CD4-positive, alpha-beta memory T cell (primary cell): ENCODE data around the gene IL6ST. TPM values are rescaled to one million over a fixed set of nuclear protein-coding genes. Genes with fewer than 3 reads are reported as not detected.

Experiments
- CTCF ChIA-PET: fragments of 350-600 bp; sonication (Branson Sonifier 250); formaldehyde crosslinking; loops from one replicate; lab custom pipeline; 2021; ENCODE audit warnings: inconsistent platforms; ENCODE audit not compliant: partially characterized antibody; lab: Charles Lee
- POLR2A ChIA-PET: fragments of 350-600 bp; sonication (Branson Sonifier 250); formaldehyde crosslinking; loops from one replicate; lab custom pipeline; 2021; ENCODE audit not compliant: partially characterized antibody; lab: Charles Lee
- DNase-seq, 5 donors: peaks; one replicate each; pipeline versions ENCODE4 v3.0.0 to v3.0.0-alpha.2; 2020 to 2022; ENCODE audit warnings: mixed read lengths in 1 of 5
- H3K27ac ChIP-seq: one replicate; pipeline ENCODE4 v1.7.0; 2013; ENCODE audit warnings: low read depth, low read length
- H3K27me3 ChIP-seq: 2 replicates; pipeline ENCODE4 v1.7.0; 2013; ENCODE audit warnings: mild to moderate bottlenecking, low read length, moderate library complexity; ENCODE audit not compliant: insufficient read depth
- H3K36me3 ChIP-seq: 2 replicates; pipeline ENCODE4 v1.7.0; 2013; ENCODE audit warnings: mild to moderate bottlenecking, low read length, moderate library complexity; ENCODE audit not compliant: insufficient read depth
- H3K4me1 ChIP-seq: 2 replicates; pipeline ENCODE4 v1.7.0; 2013; ENCODE audit warnings: mild to moderate bottlenecking, low read length, moderate library complexity; ENCODE audit not compliant: insufficient read depth
- H3K4me3 ChIP-seq, 2 donors: one replicate each; pipeline ENCODE4 v1.7.0; 2013; ENCODE audit warnings: low read length in 2 of 2, mild to moderate bottlenecking in 1 of 2
- H3K9me3 ChIP-seq, 2 donors: one replicate each; pipeline ENCODE4 v1.7.0; 2013; ENCODE audit warnings: low read length in 2 of 2, control low read depth in 1 of 2; ENCODE audit not compliant: control insufficient read depth in 1 of 2
- H3K27ac Mint-ChIP-seq, 7 donors: one replicate each; pipeline ENCODE4 v1.8.0; 2020 to 2021; ENCODE audit warnings: mixed read lengths in 7 of 7, mild to moderate bottlenecking in 6 of 7, inconsistent platforms in 3 of 7, moderate library complexity in 3 of 7
- H3K27me3 Mint-ChIP-seq, 2 donors: one replicate each; pipeline ENCODE4 v1.8.0; 2020 to 2021; ENCODE audit warnings: mixed read lengths in 2 of 2
- H3K36me3 Mint-ChIP-seq, 2 donors: one replicate each; pipeline ENCODE4 v1.8.0; 2020 to 2021; ENCODE audit warnings: mixed read lengths in 2 of 2, inconsistent platforms in 1 of 2, mild to moderate bottlenecking in 1 of 2
- H3K4me1 Mint-ChIP-seq, 4 donors: one replicate each; pipeline ENCODE4 v1.8.0; 2020 to 2021; ENCODE audit warnings: mixed read lengths in 4 of 4, mild to moderate bottlenecking in 1 of 4
- H3K4me3 Mint-ChIP-seq, 8 donors: one replicate each; pipeline ENCODE4 v1.8.0; 2020 to 2021; ENCODE audit warnings: mixed read lengths in 8 of 8, mild to moderate bottlenecking in 7 of 8, moderate library complexity in 6 of 8, inconsistent platforms in 3 of 8
- H3K9me3 Mint-ChIP-seq, 8 donors: one replicate each; pipeline ENCODE4 v1.8.0; 2020 to 2021; ENCODE audit warnings: mixed read lengths in 8 of 8, mild to moderate bottlenecking in 5 of 8, inconsistent platforms in 3 of 8, moderate library complexity in 1 of 8
- intact Hi-C: fragments of 100-400 bp; cut with micrococcal nuclease; formaldehyde crosslinking; loops from one replicate; pipeline ENCODE4 v1.15.1; 2023
- polyA plus RNA-seq, 2 donors: library from polyadenylated mRNA; unstranded; fragments of 300-500 nt; fragmentation: Illumina TruSeq; gene quantifications; one replicate each; pipeline ENCODE4 v1.2.3, GENCODE V29; 2021
- total RNA-seq, 2 experiments: library from RNA; stranded (reverse); gene quantifications; one replicate each; pipeline ENCODE4 v1.2.3, GENCODE V29; 2021

The IL6ST gene
- total and polyA plus RNA-seq, 4 experiments from 2014 or later: 26.3 to 180 (median 110) TPM

DNA sequence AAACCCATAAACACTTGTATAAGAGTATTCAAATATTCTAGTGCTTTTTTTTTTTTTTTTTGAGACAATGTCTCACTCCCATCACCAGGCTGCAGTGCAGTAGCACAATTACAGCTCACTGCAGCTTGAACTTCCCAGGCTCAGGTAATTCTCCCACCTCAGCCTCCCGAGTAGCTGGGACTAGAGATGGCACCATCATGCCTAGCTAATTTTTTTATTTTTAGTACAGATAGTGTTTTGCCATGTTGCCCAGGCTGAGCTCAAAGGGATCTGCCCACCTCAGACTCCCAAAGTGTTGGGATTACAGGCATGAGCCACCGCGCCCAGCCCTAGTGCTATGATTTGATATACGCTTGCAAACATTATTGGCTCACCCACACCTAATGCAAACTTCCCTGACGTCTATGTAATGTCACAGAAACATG lies 11.8 kb downstream of the IL6ST start:
- Mint-ChIP-seq H3K4me1 (peaks cover 53 to 86% (median 69%) of the 10 kb centered on the region in 4 donors), H3K4me3 (peak overlapping the region; percentile 44 to 81 (median 64)), H3K36me3 (peaks cover 23 to 46% of the 10 kb centered on the region in 2 donors), H3K27me3 (no peaks in the 10 kb centered on the region), H3K9me3 (peaks cover 0 to 2% (median 0%) of the 10 kb centered on the region in 8 donors), H3K27ac (peak overlapping the region in 6 of 7 donors; percentile 19 to 86 (median 74))
- no peaks in the 10 kb centered on the region for H3K27me3 ChIP-seq
- CTCF ChIA-PET: interaction anchor here (0.7 to 13.0 kb wide), 23 partner anchors 9 to 856 kb away, joined by 3 to 194 read pairs (median 4); partner anchors contain the start of gene IL6ST
- POLR2A ChIA-PET: interaction anchor here (0.6 to 1.5 kb wide), 8 partner anchors 9 to 220 kb away, joined by 3 to 13 read pairs (median 4); partner anchors contain the start of gene IL6ST
- H3K27ac ChIP-seq: no peak overlapping the region
- peaks cover 15% of the 10 kb centered on the region for H3K36me3 ChIP-seq
- peaks cover 90% of the 10 kb centered on the region for H3K4me1 ChIP-seq
- H3K4me3 ChIP-seq: no peak overlapping the region
- intact Hi-C loops: loop anchor here (1.0 to 2.0 kb wide), 4 partner anchors 11 to 286 kb away; partner anchors contain the start of gene IL6ST
- no peaks in the 10 kb centered on the region for H3K9me3 ChIP-seq
- DNase-seq: peak in 4 of 5 donors; percentile 22 to 34 (median 28)

DNA sequence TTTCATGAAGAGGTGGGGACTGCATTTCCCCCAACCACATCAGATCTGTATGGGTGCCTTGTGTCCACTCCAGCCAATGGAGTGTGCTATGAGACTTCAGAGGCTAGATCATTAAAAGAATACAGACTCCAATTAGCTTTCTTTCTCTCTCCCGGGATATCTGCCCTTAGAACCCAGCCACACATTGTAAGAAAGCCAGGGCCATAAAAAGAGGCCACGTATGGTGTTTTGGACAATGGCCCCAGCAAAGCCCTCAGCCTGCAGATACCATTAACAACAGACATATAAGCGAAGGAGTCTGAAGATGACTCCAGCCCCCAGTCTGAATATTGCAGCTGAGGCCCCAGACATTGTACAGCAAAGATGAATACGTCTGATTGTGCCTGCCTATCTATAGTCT lies 21.5 kb downstream of the IL6ST start:
- Mint-ChIP-seq H3K27ac (peak overlapping the region in 2 of 7 donors; percentile 54 to 77), H3K36me3 (peaks cover 33 to 64% of the 10 kb centered on the region in 2 donors), H3K4me1 (peaks cover 38 to 61% (median 49%) of the 10 kb centered on the region in 4 donors), H3K9me3 (no peaks in the 10 kb centered on the region), H3K4me3 (no peak overlapping the region), H3K27me3 (no peaks in the 10 kb centered on the region)
- H3K4me1 ChIP-seq: peaks cover 59% of the 10 kb centered on the region
- DNase-seq: no peak
- CTCF ChIA-PET: interaction anchor here (1.4 kb wide), 1 partner anchor 36 kb away, joined by 3 read pairs; no protein-coding TSS in a partner anchor
- peaks cover 22% of the 10 kb centered on the region for H3K36me3 ChIP-seq
- intact Hi-C loops: loop anchor here (10.0 kb wide), 1 partner anchor 862 kb away; no protein-coding TSS in a partner anchor
- no peak overlapping the region for H3K27ac ChIP-seq
- H3K9me3 ChIP-seq: no peaks in the 10 kb centered on the region
- H3K4me3 ChIP-seq: no peak overlapping the region
- no peaks in the 10 kb centered on the region for H3K27me3 ChIP-seq
- POLR2A ChIA-PET: no interaction called here

DNA sequence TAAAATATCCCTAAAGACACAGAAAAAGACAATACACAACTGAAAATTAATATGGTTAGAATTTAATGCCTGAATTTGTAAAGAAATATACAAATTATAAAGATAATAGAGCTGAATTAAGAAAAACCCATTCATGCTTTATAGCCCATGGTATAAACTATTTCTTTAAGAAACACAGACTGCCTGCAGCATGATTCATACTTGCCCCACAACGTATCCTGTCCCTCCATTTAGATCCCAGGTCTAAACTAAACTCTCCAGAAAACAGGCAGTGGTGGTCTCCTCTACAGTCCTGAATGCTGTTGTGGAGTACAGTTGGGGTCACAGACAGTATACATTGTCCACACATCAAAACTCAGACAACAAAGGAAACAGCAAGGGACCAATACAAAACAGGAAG lies 24.8 kb downstream of the IL6ST start:
- peaks cover 14% of the 10 kb centered on the region for H3K36me3 ChIP-seq

DNA sequence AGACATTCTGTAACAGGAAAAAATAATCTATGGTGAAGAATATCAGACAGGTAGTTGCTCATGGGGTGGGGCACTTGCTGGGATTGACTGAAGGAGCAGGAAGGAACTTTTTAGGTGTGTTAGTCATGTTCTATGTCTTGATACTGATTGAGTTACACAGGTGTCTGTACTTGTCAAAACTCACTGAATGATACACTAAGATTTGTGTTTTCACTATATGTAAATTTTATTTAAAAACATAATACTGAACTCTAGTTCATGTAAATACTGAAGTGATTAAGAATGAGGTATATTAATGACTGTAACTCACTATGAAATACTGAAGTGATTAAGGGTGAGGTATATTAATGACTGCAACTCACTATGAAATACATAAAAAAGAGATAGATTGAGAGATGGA lies 28.5 kb downstream of the IL6ST start:
- Histone ChIP-seq H3K27me3 (no peaks in the 10 kb centered on the region), H3K9me3 (no peaks in the 10 kb centered on the region), H3K36me3 (peaks cover 25% of the 10 kb centered on the region), H3K27ac (no peak overlapping the region), H3K4me3 (no peak overlapping the region), H3K4me1 (peaks cover 18% of the 10 kb centered on the region)
- ChIA-PET CTCF (interaction anchor here (1.0 to 1.3 kb wide), 2 partner anchors 11 to 30 kb away, joined by 3 read pairs; no protein-coding TSS in a partner anchor), POLR2A (no interaction called here)
- H3K4me3 Mint-ChIP-seq: no peak overlapping the region
- intact Hi-C loops: no loop called here
- H3K4me1 Mint-ChIP-seq: peaks cover 18 to 37% (median 23%) of the 10 kb centered on the region in 4 donors
- no peaks in the 10 kb centered on the region for H3K9me3 Mint-ChIP-seq
- no peaks in the 10 kb centered on the region for H3K27me3 Mint-ChIP-seq
- H3K36me3 Mint-ChIP-seq: peaks cover 36 to 55% of the 10 kb centered on the region in 2 donors
- no peak for DNase-seq
- H3K27ac Mint-ChIP-seq: peak overlapping the region in 3 of 7 donors; percentile 14 to 48 (median 24)

More for the DNA sequence above, 24.8 kb downstream of the IL6ST start:
- CTCF ChIA-PET: interaction anchor here (1.1 to 1.6 kb wide), 2 partner anchors 8 to 231 kb away, joined by 4 to 6 read pairs; no protein-coding TSS in a partner anchor
- no peaks in the 10 kb centered on the region for H3K27me3 ChIP-seq
- peaks cover 30 to 57% (median 36%) of the 10 kb centered on the region in 4 donors for H3K4me1 Mint-ChIP-seq
- H3K36me3 Mint-ChIP-seq: peaks cover 35 to 57% of the 10 kb centered on the region in 2 donors
- intact Hi-C loops: loop anchor here (2.0 to 10.0 kb wide), 2 partner anchors 15 to 865 kb away; no protein-coding TSS in a partner anchor
- no peak overlapping the region for H3K27ac ChIP-seq
- H3K9me3 Mint-ChIP-seq: no peaks in the 10 kb centered on the region
- DNase-seq: no peak
- H3K27ac Mint-ChIP-seq: peak overlapping the region in 5 of 7 donors; percentile 5 to 90 (median 37)
- no peaks in the 10 kb centered on the region for H3K9me3 ChIP-seq
- H3K4me1 ChIP-seq: peaks cover 35% of the 10 kb centered on the region
- H3K4me3 Mint-ChIP-seq: peak overlapping the region in 4 of 8 donors; percentile 8 to 62 (median 24)
- no peaks in the 10 kb centered on the region for H3K27me3 Mint-ChIP-seq
- no peak overlapping the region for H3K4me3 ChIP-seq
- POLR2A ChIA-PET: interaction anchor here (0.6 to 1.6 kb wide), 2 partner anchors 8 to 19 kb away, joined by 3 to 5 read pairs; no protein-coding TSS in a partner anchor

GRCh38 chr5:55965525-55965924 lies 29.2 kb downstream of the IL6ST start:
- Mint-ChIP-seq H3K27me3 (no peaks in the 10 kb centered on the region), H3K9me3 (no peaks in the 10 kb centered on the region), H3K27ac (peak overlapping the region in 1 of 7 donors; percentile 31), H3K36me3 (peaks cover 42 to 57% of the 10 kb centered on the region in 2 donors), H3K4me1 (peaks cover 12 to 31% (median 17%) of the 10 kb centered on the region in 4 donors), H3K4me3 (no peak overlapping the region)
- peaks cover 10% of the 10 kb centered on the region for H3K4me1 ChIP-seq
- POLR2A ChIA-PET: no interaction called here
- peaks cover 33% of the 10 kb centered on the region for H3K36me3 ChIP-seq
- no peak overlapping the region for H3K27ac ChIP-seq
- DNase-seq: no peak
- H3K9me3 ChIP-seq: no peaks in the 10 kb centered on the region
- intact Hi-C loops: no loop called here
- H3K27me3 ChIP-seq: no peaks in the 10 kb centered on the region
- H3K4me3 ChIP-seq: no peak overlapping the region
- CTCF ChIA-PET: interaction anchor here (1.0 to 1.3 kb wide), 2 partner anchors 12 to 29 kb away, joined by 3 read pairs; no protein-coding TSS in a partner anchor

- Mint-ChIP-seq H3K4me3 (no peak overlapping the region), H3K4me1 (peaks cover 5 to 12% (median 11%) of the 10 kb centered on the region in 4 donors), H3K36me3 (peaks cover 47 to 56% of the 10 kb centered on the region in 2 donors), H3K9me3 (no peaks in the 10 kb centered on the region), H3K27ac (peak overlapping the region in 2 of 7 donors; percentile 27 to 38), H3K27me3 (no peaks in the 10 kb centered on the region)
- no peaks in the 10 kb centered on the region for H3K27me3 ChIP-seq
- intact Hi-C loops: no loop called here
- no peaks in the 10 kb centered on the region for H3K4me1 ChIP-seq
- DNase-seq: no peak
- H3K4me3 ChIP-seq: no peak overlapping the region
- CTCF ChIA-PET: interaction anchor here (1.3 kb wide), 1 partner anchor 15 kb away, joined by 3 read pairs; no protein-coding TSS in a partner anchor
- POLR2A ChIA-PET: interaction anchor here (2.1 kb wide), 1 partner anchor 10 kb away, joined by 5 read pairs; no protein-coding TSS in a partner anchor
- peaks cover 38% of the 10 kb centered on the region for H3K36me3 ChIP-seq
- no peak overlapping the region for H3K27ac ChIP-seq
- H3K9me3 ChIP-seq: no peaks in the 10 kb centered on the region
Observed at GRCh38 chr5:55960779-55961178, 34.0 kb downstream of the IL6ST start.

DNA sequence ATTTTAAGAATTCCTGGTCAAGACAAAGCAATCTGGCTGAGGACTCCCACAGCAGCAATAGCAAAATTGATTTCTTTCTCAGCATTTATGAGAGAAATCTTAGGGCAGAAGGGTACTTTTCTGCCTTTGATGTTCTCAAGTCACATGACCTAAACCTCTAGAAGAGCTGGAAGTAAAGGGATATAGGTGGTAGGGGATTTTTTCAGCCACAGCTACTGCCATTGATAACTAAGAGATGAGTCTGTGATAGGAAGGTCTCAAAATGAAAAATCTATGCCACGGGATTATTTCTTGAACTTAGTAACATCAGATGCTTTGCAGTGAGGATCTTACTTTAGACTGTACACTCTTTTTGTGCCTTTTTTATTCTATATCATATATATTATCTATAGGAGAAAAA lies 35.6 kb downstream of the IL6ST start:
- no peak overlapping the region for H3K4me3 Mint-ChIP-seq
- H3K4me1 ChIP-seq: no peaks in the 10 kb centered on the region
- H3K27ac ChIP-seq: no peak overlapping the region
- POLR2A ChIA-PET: interaction anchor here (0.8 kb wide), 1 partner anchor 28 kb away, joined by 3 read pairs; no protein-coding TSS in a partner anchor
- H3K27me3 Mint-ChIP-seq: no peaks in the 10 kb centered on the region
- peak in 1 of 5 donors; percentile 9 for DNase-seq
- no peaks in the 10 kb centered on the region for H3K9me3 Mint-ChIP-seq
- no peak overlapping the region for H3K4me3 ChIP-seq
- CTCF ChIA-PET: interaction anchor here (0.5 to 1.3 kb wide), 2 partner anchors 23 to 241 kb away, joined by 3 to 4 read pairs; no protein-coding TSS in a partner anchor
- H3K4me1 Mint-ChIP-seq: peaks cover 5 to 10% (median 7%) of the 10 kb centered on the region in 4 donors
- H3K27ac Mint-ChIP-seq: peak overlapping the region in 6 of 7 donors; percentile 30 to 81 (median 44)
- H3K36me3 Mint-ChIP-seq: peaks cover 48 to 63% of the 10 kb centered on the region in 2 donors
- no peaks in the 10 kb centered on the region for H3K9me3 ChIP-seq
- H3K36me3 ChIP-seq: peaks cover 51% of the 10 kb centered on the region
- no peaks in the 10 kb centered on the region for H3K27me3 ChIP-seq
- intact Hi-C loops: no loop called here
